DOHH2 (cell line): ENCODE data around the gene HIKESHI.

Source experiments
- H3F3A ChIP-seq: fragments of 200-600 bp; sonication (generic), shearing (Covaris generic); 2 replicates; pipeline ENCODE4 v1.6.0; 2016; ENCODE audit warnings: antibody characterized with exemption, mild to moderate bottlenecking; ENCODE audit not compliant: control insufficient read depth, insufficient read depth
- H3K27ac ChIP-seq: fragments of 200-600 bp; sonication (generic); 2 replicates; pipeline ENCODE4 v1.5.1; 2014; ENCODE audit warnings: low read depth, mild to moderate bottlenecking, low read length, moderate library complexity
- H3K27me3 ChIP-seq: fragments of 200-600 bp; sonication (generic); 2 replicates; pipeline ENCODE4 v1.6.1; 2014; ENCODE audit warnings: mild to moderate bottlenecking, low read length, mixed read lengths; ENCODE audit not compliant: control insufficient read depth
- H3K36me3 ChIP-seq: fragments of 200-600 bp; sonication (generic); 2 replicates; pipeline ENCODE4 v1.6.1; 2014; ENCODE audit warnings: mild to moderate bottlenecking, low read length, moderate library complexity, mixed read lengths; ENCODE audit not compliant: control insufficient read depth
- H3K4me1 ChIP-seq: fragments of 200-600 bp; sonication (generic); 2 replicates; pipeline ENCODE4 v1.6.1; 2014; ENCODE audit warnings: mild to moderate bottlenecking, low read length, mixed read lengths; ENCODE audit not compliant: control insufficient read depth
- H3K4me2 ChIP-seq: fragments of 200-600 bp; sonication (generic); 2 replicates; pipeline ENCODE4 v1.6.0; 2014; ENCODE audit warnings: mild to moderate bottlenecking, low read length, moderate library complexity
- H3K4me3 ChIP-seq: fragments of 200-600 bp; sonication (generic); 2 replicates; pipeline ENCODE4 v1.5.1; 2014; ENCODE audit warnings: mild to moderate bottlenecking, low read length, mixed read lengths
- H3K79me2 ChIP-seq: fragments of 200-600 bp; sonication (generic); 2 replicates; pipeline ENCODE4 v1.6.1; 2014; ENCODE audit warnings: mild to moderate bottlenecking, low read length, mixed read lengths; ENCODE audit not compliant: control insufficient read depth
- H3K9me2 ChIP-seq: fragments of 200-600 bp; sonication (generic); replicated peaks from 2 replicates; pipeline ENCODE4 v1.6.1; 2014; ENCODE audit warnings: mild to moderate bottlenecking, low read length, mixed read lengths; ENCODE audit not compliant: control insufficient read depth
- H3K9me3 ChIP-seq: fragments of 200-600 bp; sonication (generic); 2 replicates; pipeline ENCODE4 v1.6.1; 2014; ENCODE audit warnings: antibody characterized with exemption, low read length, mixed read lengths; ENCODE audit not compliant: control insufficient read depth, insufficient read depth
- H4K20me1 ChIP-seq: fragments of 200-600 bp; sonication (generic); 2 replicates; pipeline ENCODE4 v1.6.0; 2014; ENCODE audit warnings: low read depth, mild to moderate bottlenecking, antibody characterized with exemption, low read length, moderate library complexity; ENCODE audit not compliant: control insufficient read depth, insufficient read depth
- EZH2phosphoT487 ChIP-seq: fragments of 200-600 bp; sonication (generic); IDR thresholded peaks from 2 replicates; pipeline ENCODE4 v1.6.1; 2017; ENCODE audit warnings: borderline replicate concordance, mild to moderate bottlenecking, antibody characterized with exemption, low read length, moderate library complexity, mixed read lengths
- TF ChIP-seq, protein P1 (sequence below): fragments of 200-600 bp; sonication (generic); IDR thresholded peaks from one replicate; pipeline ENCODE4 v1.5.1; 2014; ENCODE audit warnings: antibody characterized with exemption, mild to moderate bottlenecking, low read depth, low read length; ENCODE audit not compliant: poor library complexity, severe bottlenecking

The HIKESHI gene

DNA sequence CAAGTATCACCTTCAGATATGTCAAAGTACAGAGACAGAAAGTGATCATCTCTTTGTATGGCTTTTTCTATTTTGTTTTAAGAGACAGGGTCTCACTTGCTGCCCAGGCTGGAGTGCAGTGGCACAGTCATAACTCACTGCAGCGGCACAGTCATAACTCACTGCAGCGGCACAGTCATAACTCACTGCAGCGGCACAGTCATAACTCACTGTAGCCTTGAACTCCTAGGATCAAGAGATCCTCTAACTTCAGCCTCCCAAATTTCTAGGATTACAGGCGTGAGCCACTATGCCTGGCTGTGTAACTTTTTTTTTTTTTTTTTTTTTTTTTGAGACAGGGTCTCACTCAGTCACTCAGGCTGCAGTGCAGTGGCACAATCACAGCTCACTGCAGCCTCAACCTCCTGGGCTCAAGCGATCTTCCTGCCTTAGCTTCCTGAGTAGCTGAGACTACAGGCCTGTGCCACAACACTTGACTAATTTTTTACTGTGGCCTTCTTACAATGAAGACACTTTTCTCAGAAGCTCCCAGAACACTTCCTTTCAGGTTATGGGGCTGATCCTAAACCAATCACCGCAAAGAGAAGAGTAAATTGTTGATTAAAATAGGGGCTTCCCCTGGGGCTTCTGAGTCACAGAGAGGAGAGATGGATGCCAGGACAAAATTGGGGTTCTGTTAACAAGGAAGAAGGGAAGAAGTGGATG is 9.0 kb upstream of the HIKESHI start:
- Histone ChIP-seq H3K9me3 (no peaks in the 10 kb centered on the region), H3K27ac (no peak overlapping the region), H4K20me1 (no peaks in the 10 kb centered on the region), H3K27me3 (no peaks in the 10 kb centered on the region), H3K4me1 (peaks cover 22% of the 10 kb centered on the region), H3F3A (peaks cover 3% of the 10 kb centered on the region; the same call in 1 of the 2 replicates), H3K4me3 (no peak overlapping the region), H3K4me2 (no peak overlapping the region), H3K9me2 (no peaks in the 10 kb centered on the region), H3K36me3 (no peaks in the 10 kb centered on the region), H3K79me2 (no peaks in the 10 kb centered on the region)
- TF ChIP-seq, protein P1, sequence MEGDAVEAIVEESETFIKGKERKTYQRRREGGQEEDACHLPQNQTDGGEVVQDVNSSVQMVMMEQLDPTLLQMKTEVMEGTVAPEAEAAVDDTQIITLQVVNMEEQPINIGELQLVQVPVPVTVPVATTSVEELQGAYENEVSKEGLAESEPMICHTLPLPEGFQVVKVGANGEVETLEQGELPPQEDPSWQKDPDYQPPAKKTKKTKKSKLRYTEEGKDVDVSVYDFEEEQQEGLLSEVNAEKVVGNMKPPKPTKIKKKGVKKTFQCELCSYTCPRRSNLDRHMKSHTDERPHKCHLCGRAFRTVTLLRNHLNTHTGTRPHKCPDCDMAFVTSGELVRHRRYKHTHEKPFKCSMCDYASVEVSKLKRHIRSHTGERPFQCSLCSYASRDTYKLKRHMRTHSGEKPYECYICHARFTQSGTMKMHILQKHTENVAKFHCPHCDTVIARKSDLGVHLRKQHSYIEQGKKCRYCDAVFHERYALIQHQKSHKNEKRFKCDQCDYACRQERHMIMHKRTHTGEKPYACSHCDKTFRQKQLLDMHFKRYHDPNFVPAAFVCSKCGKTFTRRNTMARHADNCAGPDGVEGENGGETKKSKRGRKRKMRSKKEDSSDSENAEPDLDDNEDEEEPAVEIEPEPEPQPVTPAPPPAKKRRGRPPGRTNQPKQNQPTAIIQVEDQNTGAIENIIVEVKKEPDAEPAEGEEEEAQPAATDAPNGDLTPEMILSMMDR, result no peak
- TF ChIP-seq EZH2phosphoT487, result no peak

DNA sequence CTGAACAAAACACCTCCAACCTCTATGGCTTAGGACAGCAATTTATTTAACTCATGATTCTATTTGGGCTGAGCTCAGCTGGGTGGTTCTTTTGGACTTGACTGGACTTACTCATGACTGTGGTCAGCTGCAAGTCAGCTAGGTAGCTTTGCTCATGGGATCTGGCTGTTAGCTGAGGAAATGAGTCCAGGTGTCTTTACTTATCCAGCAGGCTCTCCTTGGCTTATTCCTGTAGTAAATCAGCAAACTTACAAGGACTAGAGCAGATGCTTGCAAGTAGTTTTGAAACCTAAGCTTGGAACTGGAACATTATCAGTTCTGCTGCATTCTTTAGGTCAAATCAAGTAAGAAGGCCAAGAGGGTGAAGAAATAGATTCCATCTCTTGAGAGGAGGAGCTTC is 8.0 kb upstream of the HIKESHI start:
- Histone ChIP-seq H3K4me3 (no peak overlapping the region), H3K27ac (no peak overlapping the region), H3K27me3 (no peaks in the 10 kb centered on the region), H3K4me2 (no peak overlapping the region), H4K20me1 (no peaks in the 10 kb centered on the region), H3K4me1 (peaks cover 12% of the 10 kb centered on the region), H3K9me2 (no peaks in the 10 kb centered on the region), H3K9me3 (no peaks in the 10 kb centered on the region), H3F3A (peaks cover 3% of the 10 kb centered on the region; the same call in 1 of the 2 replicates), H3K36me3 (no peaks in the 10 kb centered on the region), H3K79me2 (no peaks in the 10 kb centered on the region)
- TF ChIP-seq, protein P1, result no peak
- TF ChIP-seq EZH2phosphoT487, result no peak

DNA sequence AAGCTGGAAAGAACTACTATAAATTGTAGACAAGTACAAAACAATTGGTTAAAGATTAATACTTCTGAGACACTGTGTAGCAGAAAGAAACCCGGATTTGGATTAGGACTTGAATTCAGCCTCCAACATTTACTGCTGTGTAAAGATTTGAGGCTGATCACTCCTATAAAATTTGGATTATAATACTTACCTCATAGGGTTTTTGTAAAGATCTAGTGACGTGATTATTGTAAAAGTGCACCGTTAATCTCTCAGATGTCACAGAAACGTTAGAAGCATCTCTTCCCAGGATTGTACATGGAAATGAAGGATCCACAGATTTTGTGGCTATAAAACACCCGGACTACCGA is 323 bp upstream of the HIKESHI start:
- no peak overlapping the region for H3K27ac ChIP-seq
- TF ChIP-seq, protein P1, result no peak
- TF ChIP-seq EZH2phosphoT487, result no peak
- no peaks in the 10 kb centered on the region for H3F3A ChIP-seq

More for the DNA sequence above, 323 bp upstream of the HIKESHI start:
- peaks cover 20% of the 10 kb centered on the region for H3K36me3 ChIP-seq
- H3K9me3 ChIP-seq, result no peaks in the 10 kb centered on the region
- no peaks in the 10 kb centered on the region for H3K9me2 ChIP-seq
- peak overlapping the region; percentile 93 for H3K4me3 ChIP-seq
- peaks cover 20% of the 10 kb centered on the region for H3K4me1 ChIP-seq
- H4K20me1 ChIP-seq, result no peaks in the 10 kb centered on the region
- H3K27me3 ChIP-seq, result no peaks in the 10 kb centered on the region
- H3K79me2 ChIP-seq, result peaks cover 43% of the 10 kb centered on the region
- peak overlapping the region; percentile 73 for H3K4me2 ChIP-seq
